Body of pancreas (tissue), 4 donors: ENCODE measurements around the gene HSF5.

Source experiments
- CTCF ChIP-seq, 7 experiments: fragments of 450-650 bp in 4 of 7; fragments of 200-600 bp in 3 of 7; sonication (generic) in 3 of 7; IDR thresholded peaks; one replicate each; pipeline ENCODE4 v1.5.1; 2016 to 2019; ENCODE audit warnings: antibody characterized with exemption in 7 of 7
- POLR2A ChIP-seq, 3 donors: fragments of 450-650 bp; IDR thresholded peaks; one replicate each; pipeline ENCODE4 v1.6.1; 2016; ENCODE audit warnings: antibody characterized with exemption in 3 of 3, mild to moderate bottlenecking in 2 of 3

- no peak for TF ChIP-seq CTCF (IDR thresholded peaks at IDR 0.05)
- TF ChIP-seq POLR2A (IDR thresholded peaks at IDR 0.05): no peak
These were observed 20.3 kb upstream of the HSF5 start for GRCh38 chr17:58508341-58509067.
